GM21381 (cell line): ENCODE data around the gene ASAP2.

Source experiments
- ATAC-seq: cut with Tn5 transposase; IDR thresholded peaks from one replicate; pipeline ENCODE4 v1.9.1; 2021; ENCODE audit warnings: mild to moderate bottlenecking, moderate library complexity; ENCODE audit not compliant: unreplicated experiment

Gene ASAP2

GRCh38 chr2:9271691-9272090 lies 65.1 kb downstream of the ASAP2 start:
- no peak for ATAC-seq

- no peak for ATAC-seq
Measured at GRCh38 chr2:9273486-9274130, 67.0 kb downstream of the ASAP2 start.

GRCh38 chr2:9274701-9275343 lies 68.2 kb downstream of the ASAP2 start:
- no peak for ATAC-seq

- no peak for ATAC-seq
Measured at GRCh38 chr2:9275399-9275798, 68.8 kb downstream of the ASAP2 start.

GRCh38 chr2:9276074-9276473 lies 69.5 kb downstream of the ASAP2 start:
- ATAC-seq, result no peak

GRCh38 chr2:9276901-9277451 lies 70.4 kb downstream of the ASAP2 start:
- no peak for ATAC-seq

GRCh38 chr2:9278439-9278838 lies 71.8 kb downstream of the ASAP2 start:
- no peak for ATAC-seq

- ATAC-seq, result no peak
Measured at GRCh38 chr2:9279426-9279825, 72.8 kb downstream of the ASAP2 start.

- no peak for ATAC-seq
Measured at GRCh38 chr2:9280224-9280623, 73.6 kb downstream of the ASAP2 start.

- no peak for ATAC-seq
Measured at GRCh38 chr2:9281145-9281544, 74.5 kb downstream of the ASAP2 start.

GRCh38 chr2:9282128-9283112 lies 75.8 kb downstream of the ASAP2 start:
- no peak for ATAC-seq

- no peak for ATAC-seq
Measured at GRCh38 chr2:9284521-9285297, 78.1 kb downstream of the ASAP2 start.

GRCh38 chr2:9285385-9285920 lies 78.8 kb downstream of the ASAP2 start:
- ATAC-seq, result no peak

GRCh38 chr2:9285921-9286320 lies 79.3 kb downstream of the ASAP2 start:
- no peak for ATAC-seq

- no peak for ATAC-seq
Measured at GRCh38 chr2:9286554-9287399, 80.2 kb downstream of the ASAP2 start.

GRCh38 chr2:9287400-9288045 lies 80.9 kb downstream of the ASAP2 start:
- no peak for ATAC-seq

GRCh38 chr2:9288233-9288632 lies 81.6 kb downstream of the ASAP2 start:
- no peak for ATAC-seq

- no peak for ATAC-seq
Measured at GRCh38 chr2:9288681-9289338, 82.2 kb downstream of the ASAP2 start.
